ENCODE data around the gene BRD9.
"Not testable (repeated sequence)": the region's sequence is repeated elsewhere in the genome, so short reads cannot be mapped to it uniquely, and the experiment has no call there.

BRD9 gene

DNA sequence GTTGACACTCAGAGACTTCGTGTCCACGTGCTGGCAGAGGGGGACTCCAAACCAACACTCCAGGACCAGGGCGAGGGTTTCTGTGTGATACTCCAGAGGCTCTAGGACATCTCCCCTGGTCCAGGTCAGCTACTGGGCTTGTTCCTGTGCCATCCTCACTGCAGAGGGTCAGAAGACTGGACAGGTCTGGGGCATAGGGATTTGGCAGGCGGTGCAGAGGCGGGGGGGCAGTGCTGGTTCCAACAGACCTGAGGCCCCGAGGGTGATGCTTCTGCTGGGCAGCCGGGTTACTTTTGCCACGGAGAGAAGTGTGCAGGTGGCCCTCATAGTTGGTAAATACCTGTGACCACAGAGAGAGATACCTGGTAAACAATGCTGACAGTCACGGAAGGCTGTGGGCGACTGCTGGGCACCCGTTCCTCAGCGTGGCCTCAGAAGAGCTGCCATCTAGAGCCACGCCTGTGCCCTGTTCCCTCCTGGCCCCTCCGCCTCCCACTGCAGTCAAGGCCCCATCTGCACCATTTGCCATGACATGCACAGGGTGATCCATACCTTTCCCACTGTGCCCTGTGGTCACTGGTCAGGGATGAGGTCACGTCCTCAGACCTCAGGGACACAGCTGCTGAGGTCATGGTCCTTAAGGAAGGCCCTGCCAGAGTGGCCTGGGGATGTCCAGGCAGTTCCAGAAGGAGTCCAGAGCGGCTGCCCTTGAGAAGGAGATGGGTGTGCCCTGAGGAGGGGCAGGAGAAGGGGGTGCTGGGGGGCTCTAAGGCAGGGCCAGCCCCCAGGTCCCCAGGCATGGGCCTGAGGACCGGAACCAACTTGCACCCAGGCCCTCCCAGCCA is 30.1 kb upstream of the BRD9 start:
- no peak for DNase-seq

DNA sequence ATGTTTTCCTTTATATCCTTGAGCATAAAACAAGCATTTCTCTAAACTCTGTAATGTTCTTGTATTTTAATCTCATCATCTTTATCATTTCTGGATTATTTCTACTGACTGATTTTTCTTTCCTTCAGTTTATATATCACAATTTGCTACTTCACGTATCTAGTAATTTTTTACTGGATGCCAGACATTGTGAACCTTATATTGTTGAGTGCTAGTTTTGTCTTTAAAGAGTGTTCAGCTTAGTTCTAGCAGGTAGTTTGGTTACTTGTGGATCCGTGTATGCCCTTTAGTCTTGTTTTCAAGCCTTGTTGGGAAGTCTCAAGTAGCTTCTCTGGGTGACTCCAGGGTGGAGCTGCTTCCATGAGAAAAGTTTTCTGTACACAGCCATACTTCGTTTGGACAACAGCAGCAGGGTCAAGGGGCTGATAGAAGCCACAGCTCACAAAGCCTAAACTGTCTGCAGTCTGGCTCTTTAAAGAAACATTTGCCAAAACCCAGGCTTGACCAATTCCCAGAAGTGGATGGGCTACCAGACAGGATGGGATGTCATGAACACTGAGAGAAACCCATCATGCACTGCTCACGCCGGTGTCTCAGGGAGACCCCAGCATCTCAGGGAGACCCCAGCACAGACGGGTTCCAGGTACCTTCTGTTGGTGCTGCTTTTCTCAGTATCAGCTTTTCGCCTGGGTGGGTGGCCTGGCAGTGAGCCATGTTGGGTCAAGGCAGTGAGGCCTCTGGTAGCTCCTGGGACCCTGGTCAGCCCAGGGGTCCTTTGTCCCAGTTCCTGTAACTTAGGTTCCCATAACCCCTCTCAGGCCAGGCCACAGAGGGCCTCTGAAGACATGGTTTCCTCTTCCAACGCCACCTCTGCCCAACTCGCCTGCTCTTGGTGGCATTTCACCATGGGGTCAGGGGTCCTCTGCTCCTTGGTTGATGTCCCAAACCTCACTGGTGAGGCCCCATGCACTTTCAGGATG is 29.1 kb upstream of the BRD9 start:
- no peak for DNase-seq

DNA sequence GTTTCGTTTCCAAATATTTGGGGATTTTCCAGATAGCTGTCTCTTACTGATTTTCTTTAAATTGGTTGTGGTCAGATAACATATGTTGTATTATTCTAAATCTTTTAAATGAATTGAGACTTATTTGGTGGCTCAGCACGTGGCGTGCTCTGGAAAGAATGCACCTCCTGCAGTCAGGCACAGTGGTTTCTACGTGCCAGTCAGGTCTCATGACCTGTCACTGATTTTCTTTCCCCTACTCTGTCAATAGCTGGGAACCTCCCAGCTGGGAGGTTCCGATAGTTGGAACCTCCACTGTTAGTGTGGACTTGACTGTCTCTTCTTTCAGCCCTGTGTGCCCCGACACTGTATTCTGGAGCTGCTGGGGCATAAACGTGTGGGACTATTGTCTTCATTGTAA is 27.7 kb upstream of the BRD9 start:
- DNase-seq: no peak

DNA sequence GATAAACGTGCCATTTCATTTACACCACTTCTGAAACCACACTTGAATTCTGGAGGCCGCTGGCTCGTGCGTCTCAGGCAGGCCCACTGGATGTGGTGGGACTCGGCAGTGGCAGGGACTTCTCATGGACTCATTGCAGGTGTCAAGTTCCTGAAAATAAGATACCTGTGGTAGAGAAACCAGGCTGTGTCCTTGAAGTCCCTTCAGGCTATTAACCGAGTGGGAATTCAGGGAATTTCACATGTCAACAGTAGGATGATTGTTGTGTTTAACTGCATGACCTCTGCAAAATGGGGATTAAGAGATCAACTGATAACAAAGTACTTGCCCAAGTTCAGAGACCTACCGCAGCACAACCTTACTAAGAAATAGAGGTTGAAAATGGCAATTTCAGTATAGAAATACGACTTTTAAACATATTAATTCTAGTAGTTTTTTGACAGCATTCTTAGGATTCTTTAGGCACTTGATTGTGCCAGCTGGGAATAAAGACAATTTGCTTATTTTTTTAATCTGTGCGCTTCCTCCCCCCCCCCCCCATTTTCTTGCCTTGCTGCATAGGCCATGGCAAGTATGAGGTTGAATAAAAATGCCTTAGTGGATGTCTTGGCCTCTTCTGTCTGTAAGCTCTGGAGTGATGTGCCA is 26.9 kb upstream of the BRD9 start:
- DNase-seq: no peak

DNA sequence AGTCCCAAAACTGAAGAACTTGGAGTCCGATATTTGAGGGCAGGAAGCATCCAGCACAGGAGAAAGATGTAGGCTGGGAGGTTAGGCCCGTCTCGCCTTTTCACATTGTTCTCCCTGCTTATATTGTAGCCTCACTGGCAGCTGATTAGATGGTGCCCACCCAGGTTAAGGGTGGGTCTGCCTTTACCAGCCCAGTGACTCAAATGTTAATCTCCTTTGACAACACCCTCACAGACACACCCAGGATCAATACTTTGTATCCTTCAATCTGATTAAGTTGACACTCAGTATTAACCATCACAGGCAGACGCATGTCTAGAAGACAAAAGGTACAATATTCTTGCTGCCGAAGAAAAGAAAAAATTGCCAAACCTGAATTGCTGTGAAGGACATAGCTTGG is 26.1 kb upstream of the BRD9 start:
- not testable (repeated sequence) for DNase-seq

DNA sequence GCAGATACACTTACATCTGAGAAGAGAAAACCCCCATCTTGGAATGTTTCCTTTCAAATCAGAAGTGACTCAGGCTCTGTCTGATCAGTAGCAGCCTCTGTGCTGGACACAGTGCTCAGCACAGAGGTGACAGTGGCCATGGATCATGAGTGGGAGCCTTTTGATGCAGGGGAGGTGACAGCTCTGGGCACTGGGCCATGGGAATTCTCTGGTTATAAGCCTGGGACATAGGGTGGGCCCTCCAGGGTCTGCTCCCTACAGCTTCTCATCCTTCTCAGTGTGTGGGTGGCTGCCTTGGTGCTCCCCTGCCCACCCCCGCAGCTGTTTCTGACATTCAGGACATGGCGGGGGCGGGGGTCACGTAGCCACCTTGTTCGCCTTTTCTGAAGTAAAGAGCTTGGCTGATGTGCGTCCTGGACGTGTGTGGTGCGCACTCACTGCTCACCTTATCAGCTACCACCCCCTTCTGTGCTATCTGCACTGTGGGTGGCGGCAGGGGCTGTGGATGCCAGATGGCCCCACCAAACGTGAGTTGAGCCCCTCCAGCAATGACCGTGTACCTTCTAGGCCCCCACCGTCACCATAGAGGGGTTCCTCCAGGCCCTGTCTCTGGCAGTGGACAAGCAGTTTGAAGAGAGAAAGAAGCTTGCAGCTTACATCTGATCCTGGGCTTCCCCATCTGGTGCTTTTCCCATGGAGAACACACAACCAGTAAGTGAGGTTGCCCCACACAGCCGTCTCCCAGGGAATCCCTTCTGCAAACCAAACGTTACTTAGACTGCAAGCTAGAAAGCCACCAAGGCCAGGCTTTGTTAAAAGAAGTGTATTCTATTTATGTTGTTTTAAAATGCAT is 24.1 kb upstream of the BRD9 start:
- no peak for DNase-seq

DNA sequence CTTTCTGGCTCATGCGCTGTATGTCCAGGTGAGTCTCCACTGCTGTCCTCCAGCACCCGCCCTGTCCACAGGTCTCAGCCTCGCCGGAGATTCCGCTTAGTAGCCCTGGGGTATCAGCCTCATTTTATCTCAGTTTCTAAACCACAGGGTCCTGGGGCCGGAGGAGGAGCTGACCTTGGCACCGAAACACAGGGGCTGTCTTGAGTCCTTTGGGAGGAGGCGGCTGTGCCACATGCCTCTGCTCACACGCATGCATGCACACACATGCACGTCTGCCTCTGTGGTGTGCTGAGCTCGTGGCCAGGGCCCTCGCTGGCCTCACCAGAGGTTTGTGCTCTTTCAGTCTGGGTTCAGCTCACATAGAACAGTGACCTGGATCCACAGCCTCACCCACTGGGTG is 23.3 kb upstream of the BRD9 start:
- DNase-seq: no peak

DNA sequence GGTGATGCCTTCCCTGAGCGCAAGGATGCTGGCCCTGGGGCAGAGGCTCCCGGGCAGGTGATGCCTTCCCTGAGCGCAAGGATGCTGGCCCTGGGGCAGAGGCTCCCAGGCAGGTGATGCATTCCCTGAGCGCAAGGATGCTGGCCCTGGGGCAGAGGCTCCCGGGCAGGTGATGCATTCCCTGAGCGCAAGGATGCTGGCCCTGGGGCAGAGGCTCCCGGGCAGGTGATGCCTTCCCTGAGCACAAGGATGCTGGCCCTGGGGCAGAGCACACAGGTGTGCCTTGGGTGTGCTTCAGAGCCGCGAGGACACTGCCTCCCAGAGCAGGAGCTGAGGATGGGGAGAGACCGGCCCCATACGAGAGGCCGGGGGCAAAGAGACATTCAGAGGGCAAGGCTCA is 22.7 kb upstream of the BRD9 start:
- DNase-seq: not testable (repeated sequence)

DNA sequence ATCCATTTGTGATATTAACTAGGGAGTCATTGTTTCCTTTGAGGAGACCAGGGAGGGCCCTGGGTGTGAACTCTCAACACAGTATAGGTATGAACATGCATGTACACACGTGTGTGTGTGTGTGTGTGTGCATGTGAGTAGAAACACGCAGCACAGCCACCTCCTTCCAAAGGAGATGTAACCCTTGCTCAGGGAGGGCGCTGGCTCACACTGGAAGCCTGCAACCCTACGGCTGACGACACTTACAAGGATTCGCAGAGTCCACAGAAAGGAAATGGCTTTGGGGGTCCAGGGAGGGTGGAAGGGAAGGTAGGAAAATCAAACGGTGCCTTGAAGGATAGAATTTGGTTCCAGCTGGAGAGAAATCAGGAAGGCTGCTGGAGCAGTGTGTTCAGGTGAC is 22.0 kb upstream of the BRD9 start:
- DNase-seq: no peak

DNA sequence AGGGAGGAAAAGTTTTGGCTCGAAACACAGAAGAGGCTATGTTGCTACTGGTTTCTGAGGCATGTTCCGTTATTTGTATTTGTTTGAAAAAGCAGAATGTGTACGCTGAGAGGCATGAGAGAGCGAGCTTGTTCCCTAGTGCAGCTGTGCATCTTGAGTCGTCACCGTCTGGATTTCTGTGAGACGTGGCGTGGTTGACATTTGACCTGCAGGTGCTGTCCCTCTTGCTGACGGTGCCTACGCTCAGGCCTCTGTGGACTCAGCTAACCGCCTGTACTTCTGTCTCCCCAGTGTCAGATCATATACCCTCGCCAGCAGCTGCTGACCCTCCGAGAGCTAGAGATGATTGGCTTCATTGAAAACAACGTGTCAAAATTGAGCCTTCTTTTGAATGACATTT is 21.6 kb upstream of the BRD9 start:
- DNase-seq: no peak

DNA sequence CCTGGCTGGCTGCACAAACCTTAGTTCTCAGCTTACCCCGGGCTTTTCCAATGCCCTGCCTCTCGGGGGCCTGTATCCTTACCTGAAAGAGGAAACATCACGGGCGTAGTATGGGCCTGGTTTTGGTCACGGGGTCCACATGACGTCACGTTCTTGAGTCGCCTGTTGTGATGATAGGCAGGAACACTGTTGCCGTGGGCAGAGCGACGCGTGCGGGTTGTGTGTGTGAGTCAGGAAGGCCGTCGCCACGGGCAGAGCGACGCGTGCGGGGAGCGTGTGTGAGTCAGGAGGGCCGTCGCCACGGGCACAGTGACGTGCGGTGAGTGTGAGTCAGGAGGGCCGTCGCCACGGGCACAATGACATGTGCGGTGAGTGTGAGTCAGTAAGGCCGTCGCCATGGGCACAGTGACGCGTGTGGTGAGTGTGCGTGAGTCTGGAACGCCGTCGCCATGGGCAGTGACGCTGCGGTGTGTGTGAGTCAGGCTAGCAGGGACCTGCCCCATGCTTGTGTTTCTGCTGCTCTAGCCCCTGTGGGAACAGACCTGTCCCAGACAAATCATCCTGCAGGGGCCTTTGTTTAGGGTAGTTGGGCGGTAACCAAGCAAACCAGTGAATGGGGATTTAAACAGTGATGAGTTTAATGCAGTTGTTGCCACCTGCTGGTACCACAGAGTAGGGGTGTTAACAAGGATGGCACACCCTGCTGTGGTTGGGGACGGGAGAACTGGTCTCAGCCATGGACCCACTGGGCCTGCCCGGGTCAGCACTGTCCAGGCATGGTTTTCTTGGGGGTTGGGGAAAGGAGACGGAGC is 19.9 kb upstream of the BRD9 start:
- peak; percentile 16 to 17 for DNase-seq

DNA sequence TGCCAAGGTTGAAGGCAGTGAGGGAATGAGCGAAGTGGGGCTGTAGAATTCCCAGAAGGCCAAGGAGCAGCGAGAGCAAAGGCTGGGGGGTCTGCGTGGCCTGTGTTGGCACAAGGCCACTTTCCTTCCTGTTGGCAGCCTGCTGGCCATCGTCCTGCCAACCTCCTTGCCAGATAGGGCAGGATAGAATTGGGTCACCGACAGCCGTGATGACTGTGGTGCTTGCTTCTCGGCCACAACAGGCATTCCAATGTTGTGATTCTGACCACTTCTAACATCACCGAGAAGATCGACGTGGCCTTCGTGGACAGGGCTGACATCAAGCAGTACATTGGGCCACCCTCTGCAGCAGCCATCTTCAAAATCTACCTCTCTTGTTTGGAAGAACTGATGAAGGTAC is 19.0 kb upstream of the BRD9 start:
- DNase-seq: no peak

DNA sequence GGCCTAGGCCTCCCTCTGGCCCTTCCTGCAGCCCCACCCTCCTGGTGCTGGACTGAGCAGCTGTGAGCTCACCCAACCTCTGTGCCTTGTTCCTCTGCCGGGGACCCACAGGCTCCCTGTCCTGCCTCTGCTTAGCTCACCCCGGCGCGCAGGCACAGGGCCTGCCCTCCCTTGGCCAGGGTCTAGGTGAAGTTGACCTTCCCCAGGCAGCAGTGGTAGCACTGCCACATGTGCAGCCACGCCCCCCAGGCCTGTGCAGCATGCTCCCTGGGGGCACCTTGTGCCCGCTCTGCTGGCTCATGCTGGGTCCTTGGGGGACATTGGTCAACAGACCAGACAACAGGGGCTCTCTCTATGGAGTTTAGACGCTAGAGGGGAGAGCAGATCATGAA is 18.2 kb upstream of the BRD9 start:
- DNase-seq: no peak

DNA sequence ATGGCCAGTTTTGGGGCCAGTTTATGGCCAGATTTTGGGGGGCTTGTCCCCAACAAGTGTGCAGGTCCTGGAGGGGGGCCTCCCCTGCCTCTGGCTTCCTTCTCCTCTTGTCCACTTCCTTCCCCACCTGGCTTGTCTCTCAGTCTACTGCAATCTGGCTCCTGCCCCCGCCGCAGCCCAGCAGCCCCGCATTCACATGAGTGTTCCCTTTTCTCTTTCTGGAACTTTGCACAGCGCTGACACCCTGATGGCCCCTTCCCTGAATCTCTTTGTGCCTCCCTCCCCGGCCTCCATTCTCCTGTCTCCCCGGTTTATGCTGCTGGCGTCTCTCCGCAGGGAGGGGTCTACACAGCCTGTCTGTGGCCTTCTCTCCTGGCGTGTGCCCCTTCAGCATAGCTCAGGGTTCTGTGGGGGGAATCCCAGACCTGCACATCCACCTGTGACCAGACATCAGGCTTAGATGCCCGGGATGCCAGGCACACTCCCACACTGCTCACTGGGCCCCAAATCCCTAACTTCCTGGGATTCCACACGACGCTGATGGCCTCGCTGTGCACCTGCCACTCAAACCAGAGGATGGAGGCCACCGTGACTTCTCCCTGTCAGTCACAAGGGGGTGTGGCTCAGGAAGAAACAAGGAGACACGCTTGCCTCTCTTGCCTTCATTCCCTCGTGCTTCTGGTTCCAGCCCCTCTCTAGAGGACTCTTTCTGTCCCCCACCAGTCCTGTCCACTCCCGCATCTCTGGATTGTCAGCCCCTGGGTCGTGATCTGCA is 17.6 kb upstream of the BRD9 start:
- DNase-seq: no peak

DNA sequence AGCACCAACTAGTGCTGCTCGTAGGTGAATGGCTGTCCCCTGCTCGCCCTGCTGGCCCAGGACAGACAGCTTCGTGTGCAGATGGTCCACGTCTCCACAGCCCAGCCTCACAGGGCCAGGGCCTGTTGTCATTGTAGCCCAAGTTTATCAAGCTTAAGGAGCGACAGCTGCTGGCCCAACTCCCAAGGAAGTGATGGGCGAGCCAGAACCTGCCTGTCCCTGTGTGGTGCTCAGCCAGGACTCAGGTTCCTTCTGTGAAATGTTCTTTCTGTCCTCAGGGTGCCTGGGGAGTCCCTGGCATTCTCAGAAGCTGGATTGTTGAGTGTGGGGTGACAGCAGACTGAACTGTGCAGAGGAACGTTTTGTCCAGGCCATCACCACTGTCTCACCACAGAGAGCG is 16.5 kb upstream of the BRD9 start:
- DNase-seq: no peak

DNA sequence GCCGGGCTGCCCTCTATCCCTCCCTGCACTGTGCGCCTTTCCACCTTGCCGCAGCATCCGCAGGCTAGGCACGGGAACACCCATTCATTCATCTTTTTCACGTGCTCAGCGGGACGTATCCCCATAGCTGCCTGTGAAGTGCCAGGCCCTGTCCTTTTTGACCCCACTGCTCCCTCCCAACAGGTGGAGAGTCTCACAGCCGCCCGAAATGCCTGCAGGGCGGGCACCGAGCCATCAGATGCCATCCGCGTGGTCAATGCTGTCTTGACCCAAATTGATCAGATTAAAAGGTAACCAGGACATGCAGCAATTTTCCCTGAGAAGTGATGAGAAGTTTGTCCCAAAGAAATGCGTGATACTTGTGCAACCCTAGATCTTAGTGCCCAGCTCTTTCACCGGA is 15.6 kb upstream of the BRD9 start:
- no peak for DNase-seq

DNA sequence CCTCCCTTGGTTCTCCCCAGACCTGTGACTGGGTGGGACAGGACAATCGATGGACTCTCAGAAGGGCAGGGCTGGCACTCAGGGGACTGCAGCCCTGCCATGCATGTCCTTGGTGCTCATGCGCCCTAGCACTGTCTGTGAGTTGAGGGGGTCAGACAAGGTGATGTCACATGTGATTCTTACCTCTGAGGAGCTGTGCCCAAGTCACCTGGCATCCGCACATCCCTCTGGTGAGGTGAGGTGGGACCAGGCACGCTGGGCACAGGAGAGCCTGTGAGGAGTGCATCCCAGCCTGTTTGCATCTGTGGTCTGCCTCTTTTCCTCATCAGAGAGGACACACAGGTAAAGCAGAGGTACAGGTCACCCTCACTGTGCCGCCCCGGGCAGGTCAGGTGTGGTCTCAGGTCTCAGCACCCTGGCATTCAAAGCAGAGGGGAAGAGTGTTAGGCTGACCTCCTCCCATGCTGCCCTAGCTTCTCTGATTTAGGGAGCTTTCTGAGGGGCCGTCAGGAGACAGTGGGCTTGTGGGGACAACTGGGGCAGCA is 14.8 kb upstream of the BRD9 start:
- DNase-seq: no peak

DNA sequence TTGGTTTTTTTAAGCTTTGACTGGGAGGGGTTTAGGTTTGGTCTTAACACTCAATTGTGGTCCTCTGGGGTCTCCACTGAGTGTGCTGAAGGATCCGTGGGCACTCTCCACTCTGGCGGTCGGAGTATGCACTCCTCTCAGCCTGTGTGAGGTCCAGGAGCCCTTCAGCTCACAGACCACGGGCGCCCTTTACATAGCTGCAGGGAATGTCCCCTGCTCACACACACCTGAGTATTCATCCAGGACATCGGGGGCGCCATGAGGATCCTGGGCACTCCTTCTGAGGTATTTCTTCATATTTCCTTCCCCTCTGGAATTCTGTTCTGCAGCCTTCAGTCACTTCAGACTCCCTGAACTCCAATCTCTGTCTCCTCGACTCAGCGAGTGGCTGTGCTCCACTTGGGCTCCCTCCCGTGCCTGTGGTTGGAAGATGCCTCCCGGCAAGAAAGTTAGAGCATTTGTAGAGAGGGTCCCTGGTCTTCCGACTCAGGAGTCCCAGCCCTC is 12.6 kb upstream of the BRD9 start:
- DNase-seq: no peak

DNA sequence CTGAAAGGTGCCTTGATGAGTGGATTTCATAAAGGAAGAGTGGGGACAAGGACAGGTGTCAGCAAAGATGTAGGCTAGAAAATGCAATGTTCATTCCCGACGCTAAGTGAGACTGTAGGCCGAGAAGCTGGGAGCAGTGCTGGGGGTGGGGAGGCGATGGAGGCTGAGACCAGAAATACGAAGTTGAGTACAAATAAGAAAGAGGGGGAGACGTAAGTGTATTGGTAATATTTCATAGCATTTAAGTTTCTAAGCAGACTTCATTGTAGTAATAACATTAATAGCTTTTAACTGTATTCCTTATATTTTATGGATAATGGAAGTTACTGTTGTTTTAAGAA is 11.1 kb upstream of the BRD9 start:
- DNase-seq: no peak

DNA sequence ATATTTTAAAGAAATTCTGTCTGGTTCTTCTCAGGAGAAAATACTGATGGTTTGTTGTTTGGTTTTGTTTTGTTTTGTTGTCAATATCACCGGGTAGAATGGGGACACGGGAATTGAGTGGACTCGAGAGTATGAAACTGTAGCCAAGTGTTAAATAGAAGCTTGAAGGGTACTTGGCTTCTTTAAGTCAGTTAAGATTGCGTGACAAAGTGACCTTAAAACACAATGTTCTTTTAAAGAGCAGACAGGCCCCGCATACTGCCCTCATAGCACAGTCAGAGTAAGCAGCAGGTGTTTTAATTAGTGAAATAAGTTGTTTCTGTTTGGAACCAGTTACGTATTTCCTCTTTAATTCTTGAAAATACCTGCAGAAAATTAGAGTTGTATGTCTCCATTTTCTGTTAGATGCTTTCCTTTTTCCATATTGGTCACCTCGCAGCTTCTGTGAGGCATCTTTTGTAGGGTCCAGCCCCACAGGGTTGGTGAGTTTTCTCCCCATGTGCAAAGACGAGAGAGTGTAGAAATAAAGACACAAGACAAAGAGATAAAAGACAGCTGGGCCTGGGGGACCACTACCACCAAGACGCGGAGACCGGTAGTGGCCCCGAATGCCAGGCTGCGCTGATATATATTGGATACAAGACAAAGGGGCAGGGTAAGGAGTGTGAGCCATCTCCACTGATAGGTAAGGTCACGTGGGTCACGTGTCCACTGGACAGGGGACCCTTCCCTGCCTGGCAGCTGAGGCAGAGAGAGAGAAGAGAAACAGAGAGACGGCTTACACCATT is 9.7 kb upstream of the BRD9 start:
- DNase-seq: no peak

Measured in Kasumi-1 (cell line).